Hematopoietic multipotent progenitor cell (in vitro differentiated cells): ENCODE measurements around the gene SLC6A8. TPM values are rescaled to one million over a fixed set of nuclear protein-coding genes. Genes with fewer than 3 reads are reported as not detected.
"Not testable (repeated sequence)": the region's sequence is repeated elsewhere in the genome, so short reads cannot be mapped to it uniquely, and the experiment has no call there.

Experiments
- DNase-seq, 3 donors: peaks; one replicate each; pipeline ENCODE4 v3.0.0-alpha.2; 2011 to 2015; ENCODE audit warnings: low read depth in 2 of 3, low spot score in 2 of 3
- total RNA-seq: library from RNA; depleted of rRNA; stranded (reverse); fragments of >200 nt; gene quantifications from one replicate; pipeline ENCODE4 v1.2.3, GENCODE V29; 2012

Gene SLC6A8
- total RNA-seq, 1 donor: 2.2 TPM

GRCh38 chrX:153670748-153671588 is 16.8 kb upstream of the SLC6A8 start:
- no peak for DNase-seq

GRCh38 chrX:153671589-153672530 is 15.9 kb upstream of the SLC6A8 start:
- DNase-seq: no peak

- no peak for DNase-seq
Observed at GRCh38 chrX:153672531-153673427, 14.9 kb upstream of the SLC6A8 start.

GRCh38 chrX:153673428-153674218 is 14.1 kb upstream of the SLC6A8 start, which contains the start of gene PNCK:
Gene PNCK (minus strand): TSS chrX:153673813. CDS start chrX:153673076, 737 bp downstream.
- DNase-seq: no peak

GRCh38 chrX:153674219-153674851 is 13.4 kb upstream of the SLC6A8 start:
- no peak for DNase-seq

GRCh38 chrX:153681175-153681574 is 6.6 kb upstream of the SLC6A8 start:
- no peak for DNase-seq

GRCh38 chrX:153683486-153683885 is 4.2 kb upstream of the SLC6A8 start:
- DNase-seq: not testable (repeated sequence)

GRCh38 chrX:153684467-153685155 is 3.1 kb upstream of the SLC6A8 start:
- no peak for DNase-seq

- no peak for DNase-seq
Observed at GRCh38 chrX:153685156-153685536, 2.6 kb upstream of the SLC6A8 start.

GRCh38 chrX:153685751-153686696 is 1.7 kb upstream of the SLC6A8 start:
- no peak for DNase-seq

- no peak for DNase-seq
Observed at GRCh38 chrX:153686711-153687110, 1.0 kb upstream of the SLC6A8 start.

GRCh38 chrX:153688071-153688470 is 345 bp downstream of the SLC6A8 start:
- no peak for DNase-seq

- DNase-seq: no peak
Observed at GRCh38 chrX:153688506-153688905, 780 bp downstream of the SLC6A8 start.

- no peak for DNase-seq
Observed at GRCh38 chrX:153688911-153689590, 1.3 kb downstream of the SLC6A8 start.

GRCh38 chrX:153689654-153690465 is 2.1 kb downstream of the SLC6A8 start:
- no peak for DNase-seq

- no peak for DNase-seq
Observed at GRCh38 chrX:153690466-153690865, 2.7 kb downstream of the SLC6A8 start.
